Measurements from ENCODE around the gene OGT. TPM values are rescaled to one million over a fixed set of nuclear protein-coding genes. Genes with fewer than 3 reads are reported as not detected.

Gene OGT
- total RNA-seq, 1 donor from 2014 or later, result 206 TPM

DNA sequence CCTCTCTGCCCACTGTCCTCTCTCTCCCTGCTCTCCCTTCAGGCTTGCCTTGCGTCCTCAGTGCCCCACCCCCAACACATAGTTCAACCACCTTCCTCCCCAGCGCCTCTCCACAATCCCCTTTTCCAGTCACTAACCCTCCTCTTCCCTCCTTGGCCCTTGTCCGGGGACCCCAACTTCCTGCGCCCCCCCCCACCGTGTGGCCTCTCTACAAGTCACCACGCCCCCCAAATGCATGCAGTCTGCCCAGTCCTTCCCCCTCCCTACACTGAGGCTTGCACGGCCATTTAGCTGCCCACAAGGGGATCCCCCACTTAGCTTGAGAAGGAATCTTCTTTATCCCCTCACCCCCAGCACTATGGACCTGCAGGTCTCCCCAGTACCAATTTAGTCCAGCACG lies 84.8 kb downstream of the OGT start:
- H3K27ac Mint-ChIP-seq, result no peak overlapping the region
- no peak for DNase-seq (ENCODE audit: low spot score in 2 of 2, unreplicated experiment in 2 of 2)
- TF ChIP-seq, protein P1, sequence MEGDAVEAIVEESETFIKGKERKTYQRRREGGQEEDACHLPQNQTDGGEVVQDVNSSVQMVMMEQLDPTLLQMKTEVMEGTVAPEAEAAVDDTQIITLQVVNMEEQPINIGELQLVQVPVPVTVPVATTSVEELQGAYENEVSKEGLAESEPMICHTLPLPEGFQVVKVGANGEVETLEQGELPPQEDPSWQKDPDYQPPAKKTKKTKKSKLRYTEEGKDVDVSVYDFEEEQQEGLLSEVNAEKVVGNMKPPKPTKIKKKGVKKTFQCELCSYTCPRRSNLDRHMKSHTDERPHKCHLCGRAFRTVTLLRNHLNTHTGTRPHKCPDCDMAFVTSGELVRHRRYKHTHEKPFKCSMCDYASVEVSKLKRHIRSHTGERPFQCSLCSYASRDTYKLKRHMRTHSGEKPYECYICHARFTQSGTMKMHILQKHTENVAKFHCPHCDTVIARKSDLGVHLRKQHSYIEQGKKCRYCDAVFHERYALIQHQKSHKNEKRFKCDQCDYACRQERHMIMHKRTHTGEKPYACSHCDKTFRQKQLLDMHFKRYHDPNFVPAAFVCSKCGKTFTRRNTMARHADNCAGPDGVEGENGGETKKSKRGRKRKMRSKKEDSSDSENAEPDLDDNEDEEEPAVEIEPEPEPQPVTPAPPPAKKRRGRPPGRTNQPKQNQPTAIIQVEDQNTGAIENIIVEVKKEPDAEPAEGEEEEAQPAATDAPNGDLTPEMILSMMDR (IDR thresholded peaks at IDR 0.05; ENCODE audit: unreplicated experiment), result no peak
- peaks cover 5% of the 10 kb centered on the region for H3K36me3 Mint-ChIP-seq
- peaks cover 2% of the 10 kb centered on the region for H3K4me1 Mint-ChIP-seq
- H3K27me3 Mint-ChIP-seq (ENCODE audit: low read depth), result no peaks in the 10 kb centered on the region
- H3K9me3 Mint-ChIP-seq, result peaks cover 9% of the 10 kb centered on the region
- H3K4me3 Mint-ChIP-seq, result no peak overlapping the region

DNA sequence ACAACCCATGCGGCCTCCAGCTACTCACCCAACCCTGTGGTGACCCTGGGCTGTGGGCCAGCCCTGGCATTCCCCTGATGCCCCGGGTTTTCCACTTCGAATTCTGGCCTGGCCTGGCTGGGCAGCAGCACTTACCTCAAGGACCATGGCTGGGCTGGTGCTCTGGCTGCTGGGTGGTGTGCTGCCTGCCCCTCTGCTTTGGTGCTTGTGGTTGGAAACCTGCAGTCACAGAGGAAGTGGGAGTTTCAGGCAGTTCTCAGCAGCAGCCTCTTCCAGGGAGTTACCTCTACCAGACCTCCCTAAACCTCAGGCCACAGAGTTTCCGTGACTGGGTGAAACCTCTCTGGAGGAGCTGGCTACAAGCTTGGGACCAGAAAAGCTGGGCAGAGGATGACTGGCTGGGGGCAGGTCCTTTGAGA lies 85.4 kb downstream of the OGT start, which contains the start of gene CXCR3:
CXCR3 (minus strand) TSS at position 209 of the 419 bp plus-strand sequence; CDS start at position 147, 62 bp downstream.
- H3K9me3 Mint-ChIP-seq, result peaks cover 9% of the 10 kb centered on the region
- TF ChIP-seq, protein P1 (IDR thresholded peaks at IDR 0.05; ENCODE audit: unreplicated experiment), result no peak
- no peak within 1 kb of the TSS for H3K27ac Mint-ChIP-seq
- no peak for DNase-seq (ENCODE audit: low spot score in 2 of 2, unreplicated experiment in 2 of 2)
- no peaks in the 10 kb centered on the region for H3K27me3 Mint-ChIP-seq (ENCODE audit: low read depth)
- H3K4me3 Mint-ChIP-seq, result no peak within 1 kb of the TSS
- H3K36me3 Mint-ChIP-seq, result peaks cover 1% of the 10 kb centered on the region
- peaks cover 4% of the 10 kb centered on the region for H3K4me1 Mint-ChIP-seq

DNA sequence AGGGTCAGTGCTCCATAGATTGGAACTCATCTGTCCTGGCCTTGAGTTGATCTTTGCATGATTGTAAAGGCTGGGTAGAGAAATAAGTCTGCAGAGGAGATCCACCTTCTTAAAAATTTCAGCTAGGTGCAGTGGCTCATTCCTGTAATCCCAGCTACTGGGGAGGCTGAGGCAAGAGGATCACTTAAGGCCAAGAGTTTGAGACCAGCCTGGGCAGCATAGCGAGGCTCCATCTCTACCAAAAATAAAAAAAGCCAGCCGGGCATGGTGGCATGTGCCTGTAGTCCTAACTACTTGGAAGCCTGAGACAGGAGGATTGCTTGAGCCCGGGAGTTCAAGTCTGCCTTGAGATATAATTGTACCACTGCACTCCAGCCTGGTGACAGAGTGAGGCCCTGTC lies 85.9 kb downstream of the OGT start:
- H3K9me3 Mint-ChIP-seq, result peaks cover 9% of the 10 kb centered on the region
- H3K36me3 Mint-ChIP-seq, result no peaks in the 10 kb centered on the region
- DNase-seq (ENCODE audit: low spot score in 2 of 2, unreplicated experiment in 2 of 2), result no peak
- H3K27me3 Mint-ChIP-seq (ENCODE audit: low read depth), result no peaks in the 10 kb centered on the region
- peaks cover 4% of the 10 kb centered on the region for H3K4me1 Mint-ChIP-seq
- no peak overlapping the region for H3K27ac Mint-ChIP-seq
- H3K4me3 Mint-ChIP-seq, result no peak overlapping the region
- TF ChIP-seq, protein P1 (IDR thresholded peaks at IDR 0.05; ENCODE audit: unreplicated experiment), result no peak

DNA sequence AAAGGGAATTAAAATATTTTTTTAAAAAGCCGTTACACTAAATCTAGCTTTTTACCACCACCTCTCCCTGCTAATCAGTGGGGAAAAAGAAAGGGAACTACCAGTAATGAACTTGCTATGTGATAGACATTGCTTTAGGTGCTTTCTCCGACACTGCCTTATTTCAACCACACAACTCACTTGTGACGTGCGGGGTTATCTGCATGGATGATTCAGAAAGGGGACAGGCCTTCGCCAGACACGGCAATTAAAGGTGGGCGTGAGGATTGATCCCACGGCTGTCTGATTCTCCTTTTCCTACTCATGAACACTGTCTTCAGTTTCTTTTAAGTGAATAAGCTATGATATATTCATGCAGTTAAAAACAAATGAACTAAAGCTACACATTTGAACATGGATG lies 86.3 kb downstream of the OGT start:
- Mint-ChIP-seq H3K27ac (no peak overlapping the region), H3K4me3 (no peak overlapping the region), H3K27me3 (ENCODE audit: low read depth) (no peaks in the 10 kb centered on the region), H3K36me3 (no peaks in the 10 kb centered on the region), H3K4me1 (peaks cover 4% of the 10 kb centered on the region), H3K9me3 (peaks cover 9% of the 10 kb centered on the region)
- no peak for DNase-seq (ENCODE audit: low spot score in 2 of 2, unreplicated experiment in 2 of 2)
- TF ChIP-seq, protein P1 (IDR thresholded peaks at IDR 0.05; ENCODE audit: unreplicated experiment), result no peak

DNA sequence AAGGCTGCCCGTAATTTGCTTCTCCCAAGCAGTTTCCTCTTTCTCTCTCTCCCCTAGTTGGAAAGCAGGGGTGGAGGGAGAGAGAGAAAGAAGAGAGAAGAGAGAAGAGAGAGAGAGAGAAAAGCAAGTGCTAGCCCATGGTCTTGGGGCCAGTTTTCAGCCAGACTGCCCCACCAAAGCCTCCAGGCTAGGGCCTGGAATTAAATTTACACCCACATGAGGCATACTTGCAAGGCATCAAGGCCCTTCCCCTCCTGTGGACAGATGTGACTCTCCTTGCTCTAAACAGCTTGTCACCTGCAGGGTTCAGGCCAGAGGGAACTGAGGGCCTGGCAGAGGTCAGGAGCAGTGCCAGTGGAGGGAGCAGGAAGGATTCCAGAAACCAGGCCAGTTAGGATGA lies 87.1 kb downstream of the OGT start:
- no peak overlapping the region for H3K27ac Mint-ChIP-seq

More for the DNA sequence above, 87.1 kb downstream of the OGT start:
- Mint-ChIP-seq H3K4me1 (peaks cover 4% of the 10 kb centered on the region), H3K27me3 (ENCODE audit: low read depth) (no peaks in the 10 kb centered on the region), H3K9me3 (peaks cover 9% of the 10 kb centered on the region), H3K36me3 (no peaks in the 10 kb centered on the region), H3K4me3 (no peak overlapping the region)
- no peak for DNase-seq (ENCODE audit: low spot score in 2 of 2, unreplicated experiment in 2 of 2)
- TF ChIP-seq, protein P1 (IDR thresholded peaks at IDR 0.05; ENCODE audit: unreplicated experiment), result no peak
